Pancreas (tissue), 10 donors: Measurements from ENCODE around the gene NHSL1. TPM values are rescaled to one million over a fixed set of nuclear protein-coding genes. Genes with fewer than 3 reads are reported as not detected.
"Not testable (repeated sequence)": the region's sequence is repeated elsewhere in the genome, so short reads cannot be mapped to it uniquely, and the experiment has no call there.

Experiments used
- ATAC-seq, 4 donors: fragments of 200-7000 bp; cut with Tn5 transposase; one replicate each; pipeline versions ENCODE4 v1.8.0 to v1.9.1; 2020; ENCODE audit warnings: mild to moderate bottlenecking in 4 of 4, moderate library complexity in 4 of 4
- DNase-seq, 6 donors: peaks; one replicate each; pipeline ENCODE4 v3.0.0-alpha.2; 2020
- FAIRE-seq: peaks from 2 replicates; lab custom pipeline; 2012; peaks lifted over from hg19 to GRCh38; lab: Jason Lieb, UNC
- H3K27ac ChIP-seq, 4 donors: fragments of 200-600 bp; sonication (generic); 1 replicate in 3 of 4; 2 replicates in 1 of 4; pipeline versions ENCODE4 v1.5.0 to v1.8.0; 2020
- H3K27me3 ChIP-seq, 4 donors: fragments of 200-600 bp; one replicate each; pipeline ENCODE4 v1.8.0; 2021
- H3K36me3 ChIP-seq, 3 donors: fragments of 200-600 bp; sonication (generic) in 1 of 3; one replicate each; pipeline versions ENCODE4 v1.5.0 to v1.8.0; 2020 to 2021
- H3K4me1 ChIP-seq, 3 donors: fragments of 200-600 bp; one replicate each; pipeline ENCODE4 v1.8.0; 2021
- H3K4me3 ChIP-seq, 4 donors: fragments of 200-600 bp; sonication (generic) in 2 of 4; one replicate each; pipeline versions ENCODE4 v1.5.0 to v1.8.0; 2020 to 2021
- H3K9me3 ChIP-seq, 4 donors: fragments of 200-600 bp; one replicate each; pipeline ENCODE4 v1.8.0; 2021
- CTCF ChIP-seq, 4 donors: fragments of 200-600 bp; sonication (generic) in 3 of 4; IDR thresholded peaks; one replicate each; pipeline versions ENCODE4 v1.5.0 to v1.8.0; 2021; ENCODE audit warnings: antibody characterized with exemption in 4 of 4
- WGBS, 2 donors: extraction: QIAGEN DNeasy Blood & Tissue Kit; methylation state at CpG; one replicate each; pipeline ENCODE4 v1.1.7; 2013; 5-methylcytosine and 5-hydroxymethylcytosine counted together
- intact Hi-C, 3 donors: fragments of 100-400 bp; cut with DNase I; formaldehyde crosslinking; loops; one replicate each; pipeline versions ENCODE4 v1.11.1 to v1.14.2; 2022
- polyA plus RNA-seq, 2 donors: library from polyadenylated mRNA; stranded (reverse); fragments of 200-250 nt; gene quantifications; one replicate each; pipeline ENCODE4 v1.2.3, GENCODE V29; 2013
- total RNA-seq, 6 donors: library from RNA; stranded (reverse); fragmentation: NEBNext Ultra II Directional in 4 of 6; extraction: Animal tissue kit (Norgen Biotek cat#: 25700) in 4 of 6; gene quantifications; one replicate each; pipeline versions ENCODE4 v1.2.1 to v1.2.4, GENCODE V29; 2021 to 2023
- donor health status: healthy with polysubstance abuse.
- donor health status: DM: no; HTN: no; CAD: no; lungs with moderate emphysema.
- donor health status: DM: no; HTN: no; CAD: no.
- donor health status: control.
- donor health status: control.
- donor health status: Bipolar disorder and iron deficiency.
- donor health status: DM: yes; HTN: yes; CAD: no.
- donor health status: DM: no; HTN: no; CAD: no.
- donor health status: DM: no; HTN: no; CAD: no.
- donor health status: DM: yes; HTN: yes; CAD: no.

NHSL1 gene
- total and polyA plus RNA-seq, 8 donors, result 3.5 to 16.3 (median 8.9) TPM

GRCh38 chr6:138426500-138427123, 72.7 kb downstream of the NHSL1 start:
- FAIRE-seq (no peak), ATAC-seq (no peak), DNase-seq (no peak)
- no peak for TF ChIP-seq CTCF (IDR thresholded peaks at IDR 0.05)
- Histone ChIP-seq H3K36me3 (no peaks in the 10 kb centered on the region), H3K4me1 (no peaks in the 10 kb centered on the region), H3K27ac (no peak overlapping the region), H3K4me3 (no peak overlapping the region), H3K9me3 (no peaks in the 10 kb centered on the region), H3K27me3 (no peaks in the 10 kb centered on the region)
- 66 to 67% methylated on average over 5 of the region's 5 CpGs for WGBS, 2 donors
- intact Hi-C loops, result loop anchor here in 1 of 3 donors (10.0 kb wide), 1 partner anchor 312 kb away; no protein-coding TSS in a partner anchor

GRCh38 chr6:138425256-138425655, 74.0 kb downstream of the NHSL1 start:
- not testable (repeated sequence) for H3K4me3 ChIP-seq, FAIRE-seq, H3K36me3 ChIP-seq, H3K27ac ChIP-seq, ATAC-seq, DNase-seq, H3K27me3 ChIP-seq, H3K4me1 ChIP-seq, H3K9me3 ChIP-seq
- intact Hi-C loops, result loop anchor here in 1 of 3 donors (10.0 kb wide), 1 partner anchor 310 kb away; no protein-coding TSS in a partner anchor
- WGBS, 2 donors, result 85 to 86% methylated on average over 7 of the region's 7 CpGs

- DNase-seq (peak in 2 of 6 donors; percentile 59 to 65), ATAC-seq (no peak), FAIRE-seq (no peak)
- Histone ChIP-seq H3K9me3 (no peaks in the 10 kb centered on the region), H3K27ac (no peak overlapping the region), H3K4me1 (no peaks in the 10 kb centered on the region), H3K4me3 (no peak overlapping the region), H3K36me3 (no peaks in the 10 kb centered on the region), H3K27me3 (no peaks in the 10 kb centered on the region)
- WGBS, 2 donors, result 93 to 94% methylated on average over 45 to 48 of the region's 48 CpGs
- no peak for TF ChIP-seq CTCF (IDR thresholded peaks at IDR 0.05)
- intact Hi-C loops, result loop anchor here in 1 of 3 donors (10.0 kb wide), 1 partner anchor 309 kb away; no protein-coding TSS in a partner anchor
Measured at GRCh38 chr6:138424004-138424904, 75.0 kb downstream of the NHSL1 start.

GRCh38 chr6:138422861-138423260, 76.4 kb downstream of the NHSL1 start:
- no peak for TF ChIP-seq CTCF (IDR thresholded peaks at IDR 0.05)
- intact Hi-C loops, result loop anchor here in 1 of 3 donors (10.0 kb wide), 1 partner anchor 308 kb away; no protein-coding TSS in a partner anchor
- no peak overlapping the region for H3K4me3 ChIP-seq
- no peak overlapping the region for H3K27ac ChIP-seq
- no peak for FAIRE-seq
- H3K4me1 ChIP-seq, result no peaks in the 10 kb centered on the region
- ATAC-seq, result peak in 1 of 4 donors; percentile 24
- DNase-seq, result no peak
- H3K27me3 ChIP-seq, result no peaks in the 10 kb centered on the region
- H3K9me3 ChIP-seq, result no peaks in the 10 kb centered on the region
- no peaks in the 10 kb centered on the region for H3K36me3 ChIP-seq

- Histone ChIP-seq H3K27me3 (no peaks in the 10 kb centered on the region), H3K4me3 (no peak overlapping the region), H3K27ac (no peak overlapping the region), H3K36me3 (no peaks in the 10 kb centered on the region), H3K9me3 (no peaks in the 10 kb centered on the region), H3K4me1 (no peaks in the 10 kb centered on the region)
- DNase-seq (no peak), FAIRE-seq (no peak), ATAC-seq (no peak)
- intact Hi-C loops, result loop anchor here in 1 of 3 donors (10.0 kb wide), 1 partner anchor 307 kb away; no protein-coding TSS in a partner anchor
- WGBS, 2 donors, result 91 to 96% methylated on average over 10 of the region's 10 CpGs
- no peak for TF ChIP-seq CTCF (IDR thresholded peaks at IDR 0.05)
Measured at GRCh38 chr6:138421608-138422007, 77.7 kb downstream of the NHSL1 start.
